Measurements from ENCODE around the gene ZNF599. TPM values are rescaled to one million over a fixed set of nuclear protein-coding genes. Genes with fewer than 3 reads are reported as not detected.

The ZNF599 gene
- polyA plus RNA-seq, 1 donor (not counting 4 experiments of a cell fraction or from before 2014, with no cell fraction given), result 3.6 TPM

DNA sequence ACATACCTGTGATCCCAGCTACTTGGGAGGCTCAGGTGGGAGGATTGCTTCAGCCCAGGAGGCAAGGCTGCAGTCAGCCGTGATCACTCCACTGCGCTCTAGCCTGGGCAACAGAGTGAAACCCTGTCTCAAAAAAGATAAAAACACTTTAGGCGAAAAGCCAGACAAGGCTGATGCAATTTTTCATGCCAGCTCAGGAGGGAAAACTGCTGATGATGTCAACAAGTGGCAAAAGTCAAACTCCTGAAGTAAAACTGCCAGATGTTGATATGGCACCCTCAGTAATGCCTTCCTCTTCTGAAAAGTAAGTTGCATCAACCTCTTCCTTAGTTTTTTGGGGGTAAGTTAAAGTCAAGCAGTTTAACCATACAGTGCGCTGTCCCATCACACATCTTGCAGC, 15.6 kb downstream of the ZNF599 start:
- Histone ChIP-seq H3K9me3 (ENCODE audit: control insufficient read depth, low read depth, low read length) (peaks cover 20% of the 10 kb centered on the region), H3K27me3 (ENCODE audit: control insufficient read depth, extremely low read depth, insufficient read depth, low read length) (no peaks in the 10 kb centered on the region), H3K9ac (ENCODE audit: control insufficient read depth, extremely low read depth, insufficient read depth, low read length) (no peak overlapping the region), H3K36me3 (ENCODE audit: control insufficient read depth in 2 of 2, extremely low read depth in 1 of 2, insufficient read depth in 2 of 2, low read length in 2 of 2) (no peaks in the 10 kb centered on the region), H3K79me2 (ENCODE audit: control insufficient read depth, insufficient read depth, low read length) (no peaks in the 10 kb centered on the region), H3K9me1 (ENCODE audit: control insufficient read depth, extremely low read depth, insufficient read depth, low read length) (no peaks in the 10 kb centered on the region), H3K4me1 (ENCODE audit: control insufficient read depth, extremely low read depth, insufficient read depth, low read length) (no peaks in the 10 kb centered on the region), H3K4me3 (ENCODE audit: control insufficient read depth in 2 of 3, extremely low read depth in 1 of 3, insufficient read depth in 2 of 3, low read depth in 1 of 3, low read length in 3 of 3) (no peak overlapping the region), H4K20me1 (ENCODE audit: control insufficient read depth, extremely low read depth, insufficient read depth, low read length) (no peaks in the 10 kb centered on the region), H3K4me2 (ENCODE audit: control insufficient read depth, extremely low read depth, insufficient read depth, low read depth, low read length) (no peak overlapping the region), H2AFZ (ENCODE audit: control insufficient read depth, low read length) (no peak overlapping the region), H3K27ac (ENCODE audit: control insufficient read depth, insufficient read depth, low read length) (no peak overlapping the region)
- DNase-seq (ENCODE audit: low read depth, low spot score) (no peak), FAIRE-seq (no peak)
- dilution Hi-C loops (cut with MboI; ENCODE audit: extremely low pct_ligation_motif_present, low sequenced_read_pairs), result no loop called here
- TF ChIP-seq, protein P1, sequence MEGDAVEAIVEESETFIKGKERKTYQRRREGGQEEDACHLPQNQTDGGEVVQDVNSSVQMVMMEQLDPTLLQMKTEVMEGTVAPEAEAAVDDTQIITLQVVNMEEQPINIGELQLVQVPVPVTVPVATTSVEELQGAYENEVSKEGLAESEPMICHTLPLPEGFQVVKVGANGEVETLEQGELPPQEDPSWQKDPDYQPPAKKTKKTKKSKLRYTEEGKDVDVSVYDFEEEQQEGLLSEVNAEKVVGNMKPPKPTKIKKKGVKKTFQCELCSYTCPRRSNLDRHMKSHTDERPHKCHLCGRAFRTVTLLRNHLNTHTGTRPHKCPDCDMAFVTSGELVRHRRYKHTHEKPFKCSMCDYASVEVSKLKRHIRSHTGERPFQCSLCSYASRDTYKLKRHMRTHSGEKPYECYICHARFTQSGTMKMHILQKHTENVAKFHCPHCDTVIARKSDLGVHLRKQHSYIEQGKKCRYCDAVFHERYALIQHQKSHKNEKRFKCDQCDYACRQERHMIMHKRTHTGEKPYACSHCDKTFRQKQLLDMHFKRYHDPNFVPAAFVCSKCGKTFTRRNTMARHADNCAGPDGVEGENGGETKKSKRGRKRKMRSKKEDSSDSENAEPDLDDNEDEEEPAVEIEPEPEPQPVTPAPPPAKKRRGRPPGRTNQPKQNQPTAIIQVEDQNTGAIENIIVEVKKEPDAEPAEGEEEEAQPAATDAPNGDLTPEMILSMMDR (optimal IDR thresholded peaks at IDR 0.05 in 1 of 3, IDR thresholded peaks at IDR 0.05 in 1 of 3, conservative IDR thresholded peaks at IDR 0.05 in 1 of 3; ENCODE audit: extremely low read depth in 1 of 3, insufficient read depth in 2 of 3, low read length in 3 of 3), result no peak
- TF ChIP-seq EZH2 (IDR thresholded peaks at IDR 0.05; ENCODE audit: low read length), result no peak

DNA sequence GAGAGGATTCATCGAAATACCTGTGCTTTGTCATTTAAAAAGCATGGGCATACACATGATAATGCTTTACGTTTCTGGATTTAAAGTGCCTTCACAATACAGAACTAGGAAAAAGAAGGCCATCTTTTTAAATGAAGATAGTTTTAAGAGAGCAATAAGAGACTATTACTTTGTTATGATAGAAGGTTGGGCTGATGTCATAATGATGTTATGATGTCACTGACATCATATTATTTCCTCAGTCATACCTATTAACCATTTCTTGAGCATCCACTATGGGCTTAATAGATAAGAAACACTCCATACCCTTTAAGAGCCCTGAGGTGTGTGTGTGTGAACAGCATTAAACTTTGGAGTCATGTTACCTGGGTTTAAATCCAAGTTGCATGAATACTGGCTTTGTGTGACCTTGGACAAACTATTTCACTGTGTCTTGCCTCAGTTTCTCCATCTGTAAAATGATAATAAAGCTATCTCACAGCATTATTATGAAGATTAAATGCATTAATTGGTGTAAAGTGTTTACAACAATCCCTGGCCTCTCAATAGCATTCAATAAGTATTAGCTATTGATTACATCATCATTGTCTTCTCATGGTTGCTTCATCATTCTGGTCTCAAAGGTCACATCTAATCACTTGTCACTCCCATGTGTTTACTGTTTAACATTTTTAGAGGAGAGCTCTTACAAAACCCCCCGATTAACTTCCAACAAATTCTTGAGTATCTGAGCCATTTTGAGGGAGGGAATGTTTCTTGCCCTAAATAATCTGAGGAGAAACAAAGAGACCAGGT, 27.9 kb downstream of the ZNF599 start:
- DNase-seq (ENCODE audit: low read depth, low spot score), result no peak
- Histone ChIP-seq H3K4me3 (ENCODE audit: control insufficient read depth in 2 of 3, extremely low read depth in 1 of 3, insufficient read depth in 2 of 3, low read depth in 1 of 3, low read length in 3 of 3) (no peak overlapping the region), H3K36me3 (ENCODE audit: control insufficient read depth in 2 of 2, extremely low read depth in 1 of 2, insufficient read depth in 2 of 2, low read length in 2 of 2) (no peaks in the 10 kb centered on the region), H3K9ac (ENCODE audit: control insufficient read depth, extremely low read depth, insufficient read depth, low read length) (no peak overlapping the region), H3K79me2 (ENCODE audit: control insufficient read depth, insufficient read depth, low read length) (no peaks in the 10 kb centered on the region), H3K4me1 (ENCODE audit: control insufficient read depth, extremely low read depth, insufficient read depth, low read length) (no peaks in the 10 kb centered on the region), H3K4me2 (ENCODE audit: control insufficient read depth, extremely low read depth, insufficient read depth, low read depth, low read length) (no peak overlapping the region), H2AFZ (ENCODE audit: control insufficient read depth, low read length) (no peak overlapping the region), H4K20me1 (ENCODE audit: control insufficient read depth, extremely low read depth, insufficient read depth, low read length) (no peaks in the 10 kb centered on the region), H3K9me1 (ENCODE audit: control insufficient read depth, extremely low read depth, insufficient read depth, low read length) (no peaks in the 10 kb centered on the region), H3K27ac (ENCODE audit: control insufficient read depth, insufficient read depth, low read length) (no peak overlapping the region), H3K9me3 (ENCODE audit: control insufficient read depth, low read depth, low read length) (no peaks in the 10 kb centered on the region), H3K27me3 (ENCODE audit: control insufficient read depth, extremely low read depth, insufficient read depth, low read length) (no peaks in the 10 kb centered on the region)
- TF ChIP-seq EZH2 (IDR thresholded peaks at IDR 0.05; ENCODE audit: low read length), result no peak
- TF ChIP-seq, protein P1 (optimal IDR thresholded peaks at IDR 0.05 in 1 of 3, IDR thresholded peaks at IDR 0.05 in 1 of 3, conservative IDR thresholded peaks at IDR 0.05 in 1 of 3; ENCODE audit: extremely low read depth in 1 of 3, insufficient read depth in 2 of 3, low read length in 3 of 3), result no peak
- FAIRE-seq, result no peak
- dilution Hi-C loops (cut with MboI; ENCODE audit: extremely low pct_ligation_motif_present, low sequenced_read_pairs), result no loop called here

All from keratinocyte (primary cell).